Neural crest cell (in vitro differentiated cells): ENCODE measurements around the gene GPR141. TPM values are rescaled to one million over a fixed set of nuclear protein-coding genes. Genes with fewer than 3 reads are reported as not detected.

Experiments
- DNase-seq: peaks from one replicate; pipeline ENCODE4 v3.0.0; 2021; ENCODE audit warnings: low read depth, mixed read lengths, low spot score
- H3K27ac Mint-ChIP-seq: one replicate; pipeline ENCODE4 v1.8.0; 2021; ENCODE audit warnings: mild to moderate bottlenecking, mixed read lengths; ENCODE audit not compliant: unreplicated experiment
- H3K27me3 Mint-ChIP-seq: 2 replicates; pipeline ENCODE4 v1.8.0; 2021; ENCODE audit warnings: low read depth, mild to moderate bottlenecking, mixed read lengths
- H3K36me3 Mint-ChIP-seq: 2 replicates; pipeline ENCODE4 v1.8.0; 2021; ENCODE audit warnings: low read depth, mild to moderate bottlenecking, mixed read lengths
- H3K4me1 Mint-ChIP-seq: 2 replicates; pipeline ENCODE4 v1.8.0; 2021; ENCODE audit warnings: mixed read lengths
- H3K4me3 Mint-ChIP-seq: one replicate; pipeline ENCODE4 v1.8.0; 2021; ENCODE audit warnings: mild to moderate bottlenecking, mixed read lengths
- H3K9me3 Mint-ChIP-seq: 2 replicates; pipeline ENCODE4 v1.8.0; 2021; ENCODE audit warnings: mixed read lengths
- CTCF ChIP-seq: fragments of 200-600 bp; sonication (generic); conservative IDR thresholded peaks from 2 replicates; pipeline ENCODE4 v1.5.0; 2021; ENCODE audit warnings: antibody characterized with exemption, mild to moderate bottlenecking
- total RNA-seq: library from RNA; stranded (reverse); gene quantifications from 2 replicates; pipeline ENCODE4 v1.2.1, GENCODE V29; 2021

GPR141 gene
- total RNA-seq, 1 donor from 2014 or later = 0.26 TPM

- H3K27me3 Mint-ChIP-seq = no peaks in the 10 kb centered on the region
Measured at GRCh38 chr7:37656913-37657530, 26.5 kb upstream of the GPR141 start.

GRCh38 chr7:37657816-37658215, 25.8 kb upstream of the GPR141 start:
- no peak overlapping the region for H3K4me3 Mint-ChIP-seq
- H3K9me3 Mint-ChIP-seq = peaks cover 3% of the 10 kb centered on the region
- no peaks in the 10 kb centered on the region for H3K4me1 Mint-ChIP-seq
- no peaks in the 10 kb centered on the region for H3K36me3 Mint-ChIP-seq
- no peaks in the 10 kb centered on the region for H3K27me3 Mint-ChIP-seq
- no peak for TF ChIP-seq CTCF
- DNase-seq = no peak
- H3K27ac Mint-ChIP-seq = no peak overlapping the region

More at GRCh38 chr7:37656913-37657530, 26.5 kb upstream of the GPR141 start:
- Mint-ChIP-seq H3K4me3 (no peak overlapping the region), H3K27ac (no peak overlapping the region), H3K9me3 (peaks cover 3% of the 10 kb centered on the region), H3K4me1 (no peaks in the 10 kb centered on the region), H3K36me3 (no peaks in the 10 kb centered on the region)
- DNase-seq = no peak
- no peak for TF ChIP-seq CTCF

GRCh38 chr7:37659971-37660565, 23.5 kb upstream of the GPR141 start:
- Mint-ChIP-seq H3K4me1 (no peaks in the 10 kb centered on the region), H3K27ac (no peak overlapping the region), H3K4me3 (no peak overlapping the region), H3K27me3 (no peaks in the 10 kb centered on the region), H3K9me3 (no peaks in the 10 kb centered on the region), H3K36me3 (no peaks in the 10 kb centered on the region)
- no peak for DNase-seq
- TF ChIP-seq CTCF = no peak

- H3K27me3 Mint-ChIP-seq = no peaks in the 10 kb centered on the region
- H3K36me3 Mint-ChIP-seq = no peaks in the 10 kb centered on the region
- DNase-seq = no peak
- no peaks in the 10 kb centered on the region for H3K4me1 Mint-ChIP-seq
- no peak for TF ChIP-seq CTCF
- H3K4me3 Mint-ChIP-seq = no peak overlapping the region
- H3K9me3 Mint-ChIP-seq = no peaks in the 10 kb centered on the region
- no peak overlapping the region for H3K27ac Mint-ChIP-seq
Measured at GRCh38 chr7:37660614-37661013, 23.0 kb upstream of the GPR141 start.

- Mint-ChIP-seq H3K4me1 (no peaks in the 10 kb centered on the region), H3K27ac (no peak overlapping the region), H3K36me3 (no peaks in the 10 kb centered on the region), H3K9me3 (no peaks in the 10 kb centered on the region), H3K4me3 (no peak overlapping the region), H3K27me3 (peaks cover 2% of the 10 kb centered on the region)
- no peak for DNase-seq
- TF ChIP-seq CTCF = no peak
Measured at GRCh38 chr7:37663693-37664092, 19.9 kb upstream of the GPR141 start.
